ENCODE measurements around the gene UTP14A. TPM values are rescaled to one million over a fixed set of nuclear protein-coding genes. Genes with fewer than 3 reads are reported as not detected.

The UTP14A gene
- total and polyA plus RNA-seq, 4 donors: 3.0 to 6.6 (median 5.1) TPM

DNA sequence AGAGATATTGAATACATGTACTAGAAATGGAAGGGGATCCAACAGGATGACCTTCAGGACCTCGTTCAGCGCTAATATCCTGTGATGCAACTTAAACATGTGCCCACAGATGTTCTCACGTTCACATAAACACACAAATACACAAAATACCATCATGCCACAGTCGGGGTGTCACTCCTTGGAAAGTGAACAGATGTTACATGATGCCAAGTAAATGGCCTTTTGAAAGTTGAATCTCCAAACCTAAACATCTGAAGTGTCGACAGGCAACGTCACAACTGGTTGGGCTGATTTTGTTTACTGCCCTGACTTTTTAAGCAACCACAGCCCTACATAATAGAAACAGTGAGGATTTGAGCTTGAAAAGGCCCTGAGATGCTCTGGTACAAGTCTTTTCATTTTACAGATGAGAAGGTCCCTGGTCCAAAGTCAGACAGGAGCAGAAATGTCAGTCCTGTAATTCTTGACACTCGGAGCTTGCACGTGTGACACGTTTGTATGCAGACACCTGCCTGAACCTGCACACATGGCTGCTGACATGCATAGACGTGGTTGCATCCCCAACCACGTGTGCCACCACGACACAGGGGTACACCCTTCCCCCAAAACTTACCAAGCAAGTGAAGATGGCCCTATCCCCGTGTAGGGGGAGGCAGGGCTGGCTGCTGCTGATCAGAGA lies 53.0 kb downstream of the UTP14A start:
- 46% methylated on average over 13 of the region's 13 CpGs for WGBS
- TF ChIP-seq HNF4A (conservative IDR thresholded peaks at IDR 0.05) (no peak), GABPA (IDR thresholded peaks at IDR 0.05 in 1 of 2, conservative IDR thresholded peaks at IDR 0.05 in 1 of 2) (no peak), JUND (IDR thresholded peaks at IDR 0.05) (no peak), HNF4G (IDR thresholded peaks at IDR 0.05) (no peak), YY1 (IDR thresholded peaks at IDR 0.05) (no peak), FOXA1 (IDR thresholded peaks at IDR 0.05) (no peak), FOXA2 (IDR thresholded peaks at IDR 0.05) (no peak), NR2F2 (IDR thresholded peaks at IDR 0.05) (no peak), EGR1 (IDR thresholded peaks at IDR 0.05; ENCODE audit: low read depth in 2 of 2) (no peak), SP1 (IDR thresholded peaks at IDR 0.05) (no peak), RAD21 (IDR thresholded peaks at IDR 0.05) (no peak), RXRA (IDR thresholded peaks at IDR 0.05) (no peak), TAF1 (conservative IDR thresholded peaks at IDR 0.05) (no peak)
- TF ChIP-seq, protein P1, sequence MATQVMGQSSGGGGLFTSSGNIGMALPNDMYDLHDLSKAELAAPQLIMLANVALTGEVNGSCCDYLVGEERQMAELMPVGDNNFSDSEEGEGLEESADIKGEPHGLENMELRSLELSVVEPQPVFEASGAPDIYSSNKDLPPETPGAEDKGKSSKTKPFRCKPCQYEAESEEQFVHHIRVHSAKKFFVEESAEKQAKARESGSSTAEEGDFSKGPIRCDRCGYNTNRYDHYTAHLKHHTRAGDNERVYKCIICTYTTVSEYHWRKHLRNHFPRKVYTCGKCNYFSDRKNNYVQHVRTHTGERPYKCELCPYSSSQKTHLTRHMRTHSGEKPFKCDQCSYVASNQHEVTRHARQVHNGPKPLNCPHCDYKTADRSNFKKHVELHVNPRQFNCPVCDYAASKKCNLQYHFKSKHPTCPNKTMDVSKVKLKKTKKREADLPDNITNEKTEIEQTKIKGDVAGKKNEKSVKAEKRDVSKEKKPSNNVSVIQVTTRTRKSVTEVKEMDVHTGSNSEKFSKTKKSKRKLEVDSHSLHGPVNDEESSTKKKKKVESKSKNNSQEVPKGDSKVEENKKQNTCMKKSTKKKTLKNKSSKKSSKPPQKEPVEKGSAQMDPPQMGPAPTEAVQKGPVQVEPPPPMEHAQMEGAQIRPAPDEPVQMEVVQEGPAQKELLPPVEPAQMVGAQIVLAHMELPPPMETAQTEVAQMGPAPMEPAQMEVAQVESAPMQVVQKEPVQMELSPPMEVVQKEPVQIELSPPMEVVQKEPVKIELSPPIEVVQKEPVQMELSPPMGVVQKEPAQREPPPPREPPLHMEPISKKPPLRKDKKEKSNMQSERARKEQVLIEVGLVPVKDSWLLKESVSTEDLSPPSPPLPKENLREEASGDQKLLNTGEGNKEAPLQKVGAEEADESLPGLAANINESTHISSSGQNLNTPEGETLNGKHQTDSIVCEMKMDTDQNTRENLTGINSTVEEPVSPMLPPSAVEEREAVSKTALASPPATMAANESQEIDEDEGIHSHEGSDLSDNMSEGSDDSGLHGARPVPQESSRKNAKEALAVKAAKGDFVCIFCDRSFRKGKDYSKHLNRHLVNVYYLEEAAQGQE (IDR thresholded peaks at IDR 0.05): no peak
- TF ChIP-seq, protein P2, sequence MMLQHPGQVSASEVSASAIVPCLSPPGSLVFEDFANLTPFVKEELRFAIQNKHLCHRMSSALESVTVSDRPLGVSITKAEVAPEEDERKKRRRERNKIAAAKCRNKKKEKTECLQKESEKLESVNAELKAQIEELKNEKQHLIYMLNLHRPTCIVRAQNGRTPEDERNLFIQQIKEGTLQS (IDR thresholded peaks at IDR 0.05): no peak
- TF ChIP-seq, protein P3, sequence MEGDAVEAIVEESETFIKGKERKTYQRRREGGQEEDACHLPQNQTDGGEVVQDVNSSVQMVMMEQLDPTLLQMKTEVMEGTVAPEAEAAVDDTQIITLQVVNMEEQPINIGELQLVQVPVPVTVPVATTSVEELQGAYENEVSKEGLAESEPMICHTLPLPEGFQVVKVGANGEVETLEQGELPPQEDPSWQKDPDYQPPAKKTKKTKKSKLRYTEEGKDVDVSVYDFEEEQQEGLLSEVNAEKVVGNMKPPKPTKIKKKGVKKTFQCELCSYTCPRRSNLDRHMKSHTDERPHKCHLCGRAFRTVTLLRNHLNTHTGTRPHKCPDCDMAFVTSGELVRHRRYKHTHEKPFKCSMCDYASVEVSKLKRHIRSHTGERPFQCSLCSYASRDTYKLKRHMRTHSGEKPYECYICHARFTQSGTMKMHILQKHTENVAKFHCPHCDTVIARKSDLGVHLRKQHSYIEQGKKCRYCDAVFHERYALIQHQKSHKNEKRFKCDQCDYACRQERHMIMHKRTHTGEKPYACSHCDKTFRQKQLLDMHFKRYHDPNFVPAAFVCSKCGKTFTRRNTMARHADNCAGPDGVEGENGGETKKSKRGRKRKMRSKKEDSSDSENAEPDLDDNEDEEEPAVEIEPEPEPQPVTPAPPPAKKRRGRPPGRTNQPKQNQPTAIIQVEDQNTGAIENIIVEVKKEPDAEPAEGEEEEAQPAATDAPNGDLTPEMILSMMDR (IDR thresholded peaks at IDR 0.05; ENCODE audit: low read depth, low read length, missing input control): no peak
- TF ChIP-seq, protein P4, sequence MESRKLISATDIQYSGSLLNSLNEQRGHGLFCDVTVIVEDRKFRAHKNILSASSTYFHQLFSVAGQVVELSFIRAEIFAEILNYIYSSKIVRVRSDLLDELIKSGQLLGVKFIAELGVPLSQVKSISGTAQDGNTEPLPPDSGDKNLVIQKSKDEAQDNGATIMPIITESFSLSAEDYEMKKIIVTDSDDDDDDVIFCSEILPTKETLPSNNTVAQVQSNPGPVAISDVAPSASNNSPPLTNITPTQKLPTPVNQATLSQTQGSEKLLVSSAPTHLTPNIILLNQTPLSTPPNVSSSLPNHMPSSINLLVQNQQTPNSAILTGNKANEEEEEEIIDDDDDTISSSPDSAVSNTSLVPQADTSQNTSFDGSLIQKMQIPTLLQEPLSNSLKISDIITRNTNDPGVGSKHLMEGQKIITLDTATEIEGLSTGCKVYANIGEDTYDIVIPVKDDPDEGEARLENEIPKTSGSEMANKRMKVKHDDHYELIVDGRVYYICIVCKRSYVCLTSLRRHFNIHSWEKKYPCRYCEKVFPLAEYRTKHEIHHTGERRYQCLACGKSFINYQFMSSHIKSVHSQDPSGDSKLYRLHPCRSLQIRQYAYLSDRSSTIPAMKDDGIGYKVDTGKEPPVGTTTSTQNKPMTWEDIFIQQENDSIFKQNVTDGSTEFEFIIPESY (IDR thresholded peaks at IDR 0.05): no peak
- TF ChIP-seq, protein P5, sequence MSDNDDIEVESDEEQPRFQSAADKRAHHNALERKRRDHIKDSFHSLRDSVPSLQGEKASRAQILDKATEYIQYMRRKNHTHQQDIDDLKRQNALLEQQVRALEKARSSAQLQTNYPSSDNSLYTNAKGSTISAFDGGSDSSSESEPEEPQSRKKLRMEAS (IDR thresholded peaks at IDR 0.05): no peak
- DNase-seq (ENCODE audit: low spot score): no peak
- H3K27me3 ChIP-seq (ENCODE audit: control insufficient read depth in 4 of 4, insufficient read depth in 4 of 4, low read length in 3 of 4): no peaks in the 10 kb centered on the region
- no peaks in the 10 kb centered on the region for H3K36me3 ChIP-seq (ENCODE audit: control insufficient read depth in 4 of 4, insufficient read depth in 3 of 4, low read depth in 1 of 4, low read length in 3 of 4)
- no peak overlapping the region for H3K4me3 ChIP-seq (ENCODE audit: low read depth in 1 of 3, low read length in 3 of 3)
- peaks cover 0 to 8% (median 5%) of the 10 kb centered on the region in 4 donors for H3K4me1 ChIP-seq (ENCODE audit: control insufficient read depth in 4 of 4, insufficient read depth in 4 of 4, low read length in 3 of 4)
- H3K9ac ChIP-seq (ENCODE audit: low read depth in 1 of 2, low read length in 2 of 2): no peak overlapping the region
- no peaks in the 10 kb centered on the region for H3K9me3 ChIP-seq (ENCODE audit: control insufficient read depth in 4 of 4, low read length in 3 of 4)
- H3K27ac ChIP-seq (ENCODE audit: low read depth in 1 of 2, low read length in 2 of 2): no peak overlapping the region
